ENCODE data around the gene AVP.

GRCh38 chr20:3080939-3081388 lies 3.6 kb downstream of the AVP start:
- TF ChIP-seq, protein P1, sequence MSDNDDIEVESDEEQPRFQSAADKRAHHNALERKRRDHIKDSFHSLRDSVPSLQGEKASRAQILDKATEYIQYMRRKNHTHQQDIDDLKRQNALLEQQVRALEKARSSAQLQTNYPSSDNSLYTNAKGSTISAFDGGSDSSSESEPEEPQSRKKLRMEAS (IDR thresholded peaks at IDR 0.05; ENCODE audit: low read depth, low read length), result no peak
- TF ChIP-seq, protein P2, sequence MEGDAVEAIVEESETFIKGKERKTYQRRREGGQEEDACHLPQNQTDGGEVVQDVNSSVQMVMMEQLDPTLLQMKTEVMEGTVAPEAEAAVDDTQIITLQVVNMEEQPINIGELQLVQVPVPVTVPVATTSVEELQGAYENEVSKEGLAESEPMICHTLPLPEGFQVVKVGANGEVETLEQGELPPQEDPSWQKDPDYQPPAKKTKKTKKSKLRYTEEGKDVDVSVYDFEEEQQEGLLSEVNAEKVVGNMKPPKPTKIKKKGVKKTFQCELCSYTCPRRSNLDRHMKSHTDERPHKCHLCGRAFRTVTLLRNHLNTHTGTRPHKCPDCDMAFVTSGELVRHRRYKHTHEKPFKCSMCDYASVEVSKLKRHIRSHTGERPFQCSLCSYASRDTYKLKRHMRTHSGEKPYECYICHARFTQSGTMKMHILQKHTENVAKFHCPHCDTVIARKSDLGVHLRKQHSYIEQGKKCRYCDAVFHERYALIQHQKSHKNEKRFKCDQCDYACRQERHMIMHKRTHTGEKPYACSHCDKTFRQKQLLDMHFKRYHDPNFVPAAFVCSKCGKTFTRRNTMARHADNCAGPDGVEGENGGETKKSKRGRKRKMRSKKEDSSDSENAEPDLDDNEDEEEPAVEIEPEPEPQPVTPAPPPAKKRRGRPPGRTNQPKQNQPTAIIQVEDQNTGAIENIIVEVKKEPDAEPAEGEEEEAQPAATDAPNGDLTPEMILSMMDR (IDR thresholded peaks at IDR 0.05; ENCODE audit: low read depth, low read length), result no peak
- TF ChIP-seq POLR2A (IDR thresholded peaks at IDR 0.05; ENCODE audit: extremely low read depth, insufficient read length), result no peak
- no peak for TF ChIP-seq MYC (IDR thresholded peaks at IDR 0.05; ENCODE audit: low read depth, low read length)

All from NB4 (cell line).